ENCODE results near the gene GPR183. TPM values are rescaled to one million over a fixed set of nuclear protein-coding genes. Genes with fewer than 3 reads are reported as not detected.
A peak's percentile ranks its signal among the peaks of the same experiment; 100 is the strongest.

GPR183 gene
- total RNA-seq, 4 donors from 2014 or later = 3.0 to 14.6 (median 6.5) TPM

DNA sequence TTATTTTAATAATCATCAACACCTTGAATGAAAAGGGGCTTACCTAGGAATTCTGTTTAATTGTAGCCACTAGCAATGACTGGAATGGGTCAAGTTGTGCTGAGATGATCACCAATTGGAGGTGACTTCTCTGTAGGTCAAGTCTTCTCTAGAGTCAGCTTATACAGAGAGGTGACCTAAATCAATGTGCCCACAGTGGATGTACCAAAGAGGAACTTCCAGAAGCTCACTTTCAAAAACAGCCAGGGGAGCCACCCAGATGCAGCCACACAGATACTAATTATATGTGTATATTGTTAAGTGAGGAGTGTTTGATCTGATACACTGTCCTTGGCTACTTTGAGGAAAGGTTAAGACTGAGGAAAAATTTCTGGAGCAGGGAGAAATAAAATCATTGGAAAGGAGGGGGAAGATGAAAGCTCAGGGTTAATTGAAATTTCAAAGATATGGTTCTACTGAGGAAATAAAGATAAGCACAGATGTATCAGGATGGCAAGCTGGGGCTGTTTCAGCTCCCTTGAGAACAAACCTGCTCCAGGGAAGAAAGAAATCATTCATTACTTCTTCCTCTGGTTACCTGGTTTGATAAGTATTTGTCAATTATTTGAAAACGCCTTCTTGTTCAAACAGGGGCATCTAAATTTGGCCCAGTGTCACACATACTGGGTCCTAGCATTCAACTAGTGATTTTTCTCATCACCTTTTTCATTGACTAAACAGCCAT lies 5.1 kb downstream of the GPR183 start:
- in situ Hi-C loops (cut with MboI; ENCODE audit: low pct_ligation_motif_present in 1 of 4, low pct_unique_long_range_greater_than_20kb in 1 of 4, low sequenced_read_pairs in 3 of 4) = no loop called here
- Histone ChIP-seq H3K4me3 (peak overlapping the region in 1 of 4 donors; percentile 3), H3K4me1 (peaks cover 0 to 13% (median 0%) of the 10 kb centered on the region in 4 donors), H3K27ac (peak overlapping the region; percentile 36 to 76 (median 62)), H3K9me3 (no peaks in the 10 kb centered on the region), H3K27me3 (no peaks in the 10 kb centered on the region), H3K36me3 (no peaks in the 10 kb centered on the region)
- intact Hi-C loops (cut with DNase I; ENCODE audit: low total_unique reads) = loop anchor here (2.0 kb wide), 1 partner anchor 23 kb away; no protein-coding TSS in a partner anchor
- 63 to 100% methylated on average over 1 of the region's 1 CpG for WGBS, 2 donors (ENCODE audit: low coverage in 1 of 2)
- DNase-seq = no peak
- no peak for TF ChIP-seq POLR2AphosphoS5 (IDR thresholded peaks at IDR 0.05)
- no peak for TF ChIP-seq EP300 (IDR thresholded peaks at IDR 0.05; ENCODE audit: low read depth)
- TF ChIP-seq, protein P1, sequence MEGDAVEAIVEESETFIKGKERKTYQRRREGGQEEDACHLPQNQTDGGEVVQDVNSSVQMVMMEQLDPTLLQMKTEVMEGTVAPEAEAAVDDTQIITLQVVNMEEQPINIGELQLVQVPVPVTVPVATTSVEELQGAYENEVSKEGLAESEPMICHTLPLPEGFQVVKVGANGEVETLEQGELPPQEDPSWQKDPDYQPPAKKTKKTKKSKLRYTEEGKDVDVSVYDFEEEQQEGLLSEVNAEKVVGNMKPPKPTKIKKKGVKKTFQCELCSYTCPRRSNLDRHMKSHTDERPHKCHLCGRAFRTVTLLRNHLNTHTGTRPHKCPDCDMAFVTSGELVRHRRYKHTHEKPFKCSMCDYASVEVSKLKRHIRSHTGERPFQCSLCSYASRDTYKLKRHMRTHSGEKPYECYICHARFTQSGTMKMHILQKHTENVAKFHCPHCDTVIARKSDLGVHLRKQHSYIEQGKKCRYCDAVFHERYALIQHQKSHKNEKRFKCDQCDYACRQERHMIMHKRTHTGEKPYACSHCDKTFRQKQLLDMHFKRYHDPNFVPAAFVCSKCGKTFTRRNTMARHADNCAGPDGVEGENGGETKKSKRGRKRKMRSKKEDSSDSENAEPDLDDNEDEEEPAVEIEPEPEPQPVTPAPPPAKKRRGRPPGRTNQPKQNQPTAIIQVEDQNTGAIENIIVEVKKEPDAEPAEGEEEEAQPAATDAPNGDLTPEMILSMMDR (IDR thresholded peaks at IDR 0.05) = no peak
- TF ChIP-seq POLR2A (IDR thresholded peaks at IDR 0.05) = no peak

DNA sequence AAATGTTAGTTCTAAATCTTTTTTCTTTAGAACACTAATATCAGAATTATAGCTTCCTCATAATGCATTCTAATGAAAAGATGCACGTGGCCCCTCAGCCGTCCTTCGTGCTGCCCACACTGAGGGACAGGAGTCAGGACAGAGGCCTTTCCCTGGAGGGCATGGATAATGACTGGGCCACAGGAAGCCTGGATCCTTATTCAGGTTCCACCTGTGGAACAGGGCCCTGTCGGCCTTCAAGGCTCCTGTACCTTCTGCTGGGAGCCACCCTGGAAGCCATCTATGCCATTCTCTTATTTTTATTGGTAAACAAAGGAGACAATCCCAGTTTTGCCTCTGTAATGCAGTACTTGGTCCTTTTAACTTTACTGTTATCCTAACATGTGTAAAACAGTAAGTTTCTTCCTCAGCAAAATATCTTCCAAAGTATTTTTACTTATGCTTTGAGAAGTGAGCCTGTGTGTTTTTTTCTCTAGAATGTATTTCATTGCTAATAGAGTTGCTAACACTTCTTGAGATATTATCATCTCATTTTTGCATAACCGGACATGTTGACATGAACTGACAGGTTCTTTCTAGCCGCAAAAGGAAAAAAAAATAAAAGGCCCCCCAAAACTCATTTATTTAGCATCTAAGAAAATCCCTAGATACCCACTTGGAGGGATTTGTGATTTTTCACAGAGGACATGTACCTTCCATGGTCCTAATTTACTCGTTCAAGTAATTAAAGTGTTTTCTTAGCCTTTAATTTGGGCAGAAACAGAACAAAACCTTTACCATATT lies 6.0 kb downstream of the GPR183 start:
- H3K4me3 ChIP-seq = no peak overlapping the region
- 80 to 82% methylated on average over 5 to 7 of the region's 7 CpGs for WGBS, 2 donors (ENCODE audit: low coverage in 1 of 2)
- intact Hi-C loops (cut with DNase I; ENCODE audit: low total_unique reads) (loop anchor here (2.0 kb wide), 1 partner anchor 22 kb away; no protein-coding TSS in a partner anchor), in situ Hi-C loops (cut with MboI; ENCODE audit: low pct_ligation_motif_present in 1 of 4, low pct_unique_long_range_greater_than_20kb in 1 of 4, low sequenced_read_pairs in 3 of 4) (no loop called here)
- no peak for DNase-seq
- peaks cover 0 to 19% (median 0%) of the 10 kb centered on the region in 4 donors for H3K4me1 ChIP-seq
- H3K36me3 ChIP-seq = no peaks in the 10 kb centered on the region
- H3K27me3 ChIP-seq = no peaks in the 10 kb centered on the region
- no peaks in the 10 kb centered on the region for H3K9me3 ChIP-seq
- TF ChIP-seq EP300 (IDR thresholded peaks at IDR 0.05; ENCODE audit: low read depth) (no peak), POLR2AphosphoS5 (IDR thresholded peaks at IDR 0.05) (no peak), POLR2A (IDR thresholded peaks at IDR 0.05) (no peak)
- TF ChIP-seq, protein P1 (IDR thresholded peaks at IDR 0.05) = no peak
- peak overlapping the region; percentile 55 to 76 (median 62) for H3K27ac ChIP-seq

DNA sequence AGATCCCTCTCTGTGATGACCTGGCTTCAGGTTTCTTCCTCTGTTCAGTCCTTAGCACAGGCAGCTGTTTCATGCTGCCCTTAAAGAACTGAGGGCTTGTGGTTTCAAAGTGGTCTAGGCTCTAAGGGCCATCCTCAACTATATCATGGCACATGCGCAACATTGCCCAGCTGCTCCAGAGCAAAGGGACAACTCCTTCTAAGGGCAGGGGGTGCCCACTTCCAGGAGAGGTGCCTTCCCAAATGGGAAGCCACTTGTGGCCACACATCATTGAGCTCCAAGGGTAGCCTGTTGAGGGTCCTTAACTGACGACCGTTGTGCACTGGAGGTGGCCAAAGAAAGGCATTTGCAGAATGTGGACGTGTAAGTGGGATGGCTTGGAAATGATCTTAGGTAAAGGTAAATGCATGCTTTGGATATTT lies 7.3 kb downstream of the GPR183 start:
- intact Hi-C loops (cut with DNase I; ENCODE audit: low total_unique reads) = loop anchor here (2.0 kb wide), 1 partner anchor 21 kb away; no protein-coding TSS in a partner anchor
- no peaks in the 10 kb centered on the region for H3K9me3 ChIP-seq
- H3K27me3 ChIP-seq = no peaks in the 10 kb centered on the region
- H3K27ac ChIP-seq = peak overlapping the region in 3 of 4 donors; percentile 0 to 60 (median 32)
- peaks cover 0 to 32% (median 0%) of the 10 kb centered on the region in 4 donors for H3K4me1 ChIP-seq
- in situ Hi-C loops (cut with MboI; ENCODE audit: low pct_ligation_motif_present in 1 of 4, low pct_unique_long_range_greater_than_20kb in 1 of 4, low sequenced_read_pairs in 3 of 4) = no loop called here
- no peak for DNase-seq
- 75% methylated on average over 4 of the region's 4 CpGs; no CpG with 5 or more reads in 1 of the 2 donors for WGBS, 2 donors (ENCODE audit: low coverage in 1 of 2)
- H3K4me3 ChIP-seq = no peak overlapping the region
- H3K36me3 ChIP-seq = no peaks in the 10 kb centered on the region
- TF ChIP-seq EP300 (IDR thresholded peaks at IDR 0.05; ENCODE audit: low read depth) (no peak), POLR2AphosphoS5 (IDR thresholded peaks at IDR 0.05) (no peak), POLR2A (IDR thresholded peaks at IDR 0.05) (no peak)
- TF ChIP-seq, protein P1 (IDR thresholded peaks at IDR 0.05) = no peak

All from transverse colon (tissue), 4 donors.